ENCODE results near the gene ZC3H18. TPM values are rescaled to one million over a fixed set of nuclear protein-coding genes. Genes with fewer than 3 reads are reported as not detected.

The ZC3H18 gene
- total RNA-seq, 1 experiment from 2014 or later, result 57.8 TPM

DNA sequence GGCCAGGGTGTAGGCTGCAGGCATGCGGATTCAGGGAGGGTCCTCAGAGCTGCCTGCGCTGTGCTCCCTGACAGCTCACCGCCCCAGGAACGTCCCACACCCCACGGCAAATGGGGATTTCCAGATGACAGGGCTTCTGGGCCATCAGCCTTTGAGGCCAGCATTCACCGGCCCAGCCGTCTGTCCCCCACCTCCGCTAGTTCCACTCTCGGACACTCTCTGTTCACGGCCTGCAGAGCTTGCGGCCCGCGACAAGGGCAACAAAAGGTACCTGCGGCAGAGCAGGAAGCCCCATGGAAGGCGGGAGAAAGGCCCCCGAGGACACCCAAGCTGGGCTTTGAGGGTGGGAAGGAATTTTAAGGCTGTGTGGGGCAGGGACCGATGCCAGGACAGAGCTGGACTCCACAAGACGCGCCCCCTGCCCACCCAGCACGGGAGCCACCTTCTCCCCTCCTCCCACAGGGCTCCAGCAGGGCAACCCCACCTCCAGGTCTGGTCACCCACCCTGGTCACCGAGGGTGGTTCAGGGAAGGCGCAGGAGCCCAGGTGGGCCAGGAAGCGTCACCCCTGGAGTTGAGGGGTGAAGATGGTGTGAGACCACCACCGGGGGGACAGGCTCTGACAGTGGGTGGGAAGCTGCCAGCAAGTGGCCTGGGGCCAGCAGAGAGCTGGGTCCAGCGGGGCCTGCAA, 86.2 kb downstream of the ZC3H18 start (continued):
- no peak for TF ChIP-seq EGR1 (IDR thresholded peaks at IDR 0.05; ENCODE audit: low read depth)

DNA sequence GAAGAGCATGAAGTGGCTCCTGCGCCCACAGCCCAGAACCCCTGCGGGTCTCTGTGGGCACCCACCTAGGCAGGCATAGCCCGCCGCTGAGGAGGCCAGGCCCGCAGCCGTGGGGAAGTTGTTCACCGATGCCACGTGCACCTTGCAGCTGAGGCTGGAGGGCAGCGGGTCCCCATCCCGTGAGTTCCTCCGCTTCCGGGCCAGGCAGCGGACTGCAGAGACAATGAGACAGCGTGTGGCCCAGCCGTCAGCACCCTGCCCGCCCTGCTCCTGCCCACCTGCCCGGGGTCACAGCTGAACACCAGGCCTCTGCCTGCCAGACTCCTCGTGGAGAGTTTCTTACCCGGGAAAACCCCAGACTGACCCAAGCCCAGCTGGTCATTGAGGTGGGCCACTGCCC, 87.2 kb downstream of the ZC3H18 start:
- intact Hi-C loops (cut with micrococcal nuclease), result no loop called here
- Histone ChIP-seq H4K20me1 (ENCODE audit: insufficient read depth) (no peaks in the 10 kb centered on the region), H3K4me1 (ENCODE audit: control insufficient read depth in 1 of 2, insufficient read depth in 2 of 2, low read length in 2 of 2) (peaks cover under 1 to 7% of the 10 kb centered on the region in 2 experiments; a peak in 3 of 4 replicates), H3K27ac (ENCODE audit: low read depth, low read length) (no peak overlapping the region), H3K4me2 (ENCODE audit: low read length) (no peak overlapping the region), H3K9me3 (ENCODE audit: control insufficient read depth in 1 of 2, insufficient read depth in 1 of 2, low read depth in 1 of 2, low read length in 2 of 2) (no peaks in the 10 kb centered on the region), H3K27me3 (ENCODE audit: insufficient read depth, low read length) (no peaks in the 10 kb centered on the region), H3K4me3 (replicated peaks in 1 of 2; ENCODE audit: low read depth in 1 of 2, low read length in 2 of 2) (no peak overlapping the region), H3K36me3 (ENCODE audit: control insufficient read depth in 1 of 2, insufficient read depth in 2 of 2, low read length in 2 of 2) (peaks cover 4 to 6% of the 10 kb centered on the region in 2 experiments; a peak in 2 of 4 replicates), H3K79me2 (ENCODE audit: insufficient read depth, low read length) (peaks cover 25% of the 10 kb centered on the region), H2AFZ (ENCODE audit: low read depth, low read length, poor library complexity, severe bottlenecking) (no peak overlapping the region), H3K9me2 (ENCODE audit: insufficient read depth) (no peaks in the 10 kb centered on the region), H3K9ac (ENCODE audit: low read length) (no peak overlapping the region)
- ATAC-seq (no peak), DNase-seq (ENCODE audit: low read depth, low spot score) (no peak)
- RAD21 ChIA-PET (ENCODE audit: low non-redundant PET in 1 of 2, low total read pairs in 2 of 2, uncharacterized antibody in 2 of 2, unreplicated experiment in 2 of 2), result no interaction called here
- no TSS peak for BruUV-seq (replicated peaks)
- TF ChIP-seq, protein P1, sequence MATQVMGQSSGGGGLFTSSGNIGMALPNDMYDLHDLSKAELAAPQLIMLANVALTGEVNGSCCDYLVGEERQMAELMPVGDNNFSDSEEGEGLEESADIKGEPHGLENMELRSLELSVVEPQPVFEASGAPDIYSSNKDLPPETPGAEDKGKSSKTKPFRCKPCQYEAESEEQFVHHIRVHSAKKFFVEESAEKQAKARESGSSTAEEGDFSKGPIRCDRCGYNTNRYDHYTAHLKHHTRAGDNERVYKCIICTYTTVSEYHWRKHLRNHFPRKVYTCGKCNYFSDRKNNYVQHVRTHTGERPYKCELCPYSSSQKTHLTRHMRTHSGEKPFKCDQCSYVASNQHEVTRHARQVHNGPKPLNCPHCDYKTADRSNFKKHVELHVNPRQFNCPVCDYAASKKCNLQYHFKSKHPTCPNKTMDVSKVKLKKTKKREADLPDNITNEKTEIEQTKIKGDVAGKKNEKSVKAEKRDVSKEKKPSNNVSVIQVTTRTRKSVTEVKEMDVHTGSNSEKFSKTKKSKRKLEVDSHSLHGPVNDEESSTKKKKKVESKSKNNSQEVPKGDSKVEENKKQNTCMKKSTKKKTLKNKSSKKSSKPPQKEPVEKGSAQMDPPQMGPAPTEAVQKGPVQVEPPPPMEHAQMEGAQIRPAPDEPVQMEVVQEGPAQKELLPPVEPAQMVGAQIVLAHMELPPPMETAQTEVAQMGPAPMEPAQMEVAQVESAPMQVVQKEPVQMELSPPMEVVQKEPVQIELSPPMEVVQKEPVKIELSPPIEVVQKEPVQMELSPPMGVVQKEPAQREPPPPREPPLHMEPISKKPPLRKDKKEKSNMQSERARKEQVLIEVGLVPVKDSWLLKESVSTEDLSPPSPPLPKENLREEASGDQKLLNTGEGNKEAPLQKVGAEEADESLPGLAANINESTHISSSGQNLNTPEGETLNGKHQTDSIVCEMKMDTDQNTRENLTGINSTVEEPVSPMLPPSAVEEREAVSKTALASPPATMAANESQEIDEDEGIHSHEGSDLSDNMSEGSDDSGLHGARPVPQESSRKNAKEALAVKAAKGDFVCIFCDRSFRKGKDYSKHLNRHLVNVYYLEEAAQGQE (IDR thresholded peaks at IDR 0.05; ENCODE audit: low read depth), result no peak
- TF ChIP-seq TCF7L2 (IDR thresholded peaks at IDR 0.05; ENCODE audit: borderline replicate concordance, extremely low read depth, insufficient read depth, insufficient read length) (no peak), FOSL1 (IDR thresholded peaks at IDR 0.05; ENCODE audit: low read depth) (no peak), SIN3A (IDR thresholded peaks at IDR 0.05; ENCODE audit: low read depth) (no peak), JUND (IDR thresholded peaks at IDR 0.05) (no peak)
- POLR2A ChIA-PET, result no interaction called here
- CTCF ChIA-PET, result no interaction called here
